D721Med (cell line): ENCODE results near the gene SRGAP2.
"Not testable (repeated sequence)": the region's sequence is repeated elsewhere in the genome, so short reads cannot be mapped to it uniquely, and the experiment has no call there.

ENCODE experiments used
- DNase-seq: peaks from one replicate; pipeline ENCODE4 v3.0.0; 2011; ENCODE audit warnings: low spot score; ENCODE audit not compliant: insufficient read length
- FAIRE-seq: peaks from 2 replicates; lab custom pipeline; 2011; peaks lifted over from hg19 to GRCh38; lab: Jason Lieb, UNC

Gene SRGAP2

DNA sequence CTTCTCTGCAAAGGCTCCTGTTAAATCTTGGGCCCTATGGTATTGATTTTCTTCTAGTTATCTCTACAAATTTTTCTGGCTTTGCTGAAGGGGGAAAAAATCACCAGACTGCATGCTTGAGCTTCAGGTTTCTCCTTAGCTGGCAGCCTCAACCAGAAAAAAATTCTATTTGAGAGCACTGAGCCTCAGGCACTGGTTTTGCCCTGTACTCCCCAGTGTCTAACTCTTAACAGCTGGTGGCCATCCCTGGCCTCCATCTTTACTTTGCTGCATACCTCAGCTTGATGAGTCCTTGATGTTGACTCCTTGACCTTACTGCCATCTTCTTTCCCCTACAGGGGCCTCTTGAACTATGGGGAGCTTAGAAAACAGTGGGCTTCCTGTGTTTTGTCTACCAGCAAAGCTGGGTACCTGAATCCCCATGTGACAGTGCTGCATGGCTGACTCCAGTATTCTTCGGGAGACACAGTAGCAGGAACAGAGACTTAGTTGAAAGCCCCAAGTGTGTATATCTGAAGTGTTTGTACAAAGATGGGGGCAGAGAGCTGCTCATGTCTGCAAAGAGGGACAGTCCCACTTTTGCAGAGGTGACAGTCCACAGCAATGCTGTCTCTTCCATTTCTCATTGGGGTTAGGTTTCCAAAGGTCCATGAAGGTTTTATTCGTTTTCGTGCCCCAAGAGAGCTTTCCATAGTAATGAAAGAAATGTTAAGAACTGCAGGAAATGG is 31.0 kb downstream of the SRGAP2 start:
- FAIRE-seq, DNase-seq: not testable (repeated sequence)

DNA sequence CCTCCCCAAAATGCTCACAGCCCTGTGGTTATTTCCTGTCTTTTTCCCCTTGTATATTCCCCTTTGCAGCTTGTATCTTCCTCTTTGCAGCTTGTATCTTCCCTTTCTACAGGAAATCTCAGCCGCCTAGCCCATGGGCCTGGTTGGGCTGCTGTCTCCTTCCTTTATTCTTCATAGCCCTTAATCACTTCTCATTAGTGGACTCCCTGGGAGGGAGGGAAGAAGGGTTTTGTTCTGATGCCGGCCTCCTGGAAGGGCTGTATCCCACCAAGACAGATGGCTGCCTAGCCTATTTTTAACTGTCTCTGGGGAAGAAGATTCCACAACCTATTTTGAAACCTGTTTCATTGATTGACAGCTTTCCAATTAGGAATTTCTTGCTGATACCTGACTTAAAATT is 31.8 kb downstream of the SRGAP2 start:
- DNase-seq, FAIRE-seq: not testable (repeated sequence)

DNA sequence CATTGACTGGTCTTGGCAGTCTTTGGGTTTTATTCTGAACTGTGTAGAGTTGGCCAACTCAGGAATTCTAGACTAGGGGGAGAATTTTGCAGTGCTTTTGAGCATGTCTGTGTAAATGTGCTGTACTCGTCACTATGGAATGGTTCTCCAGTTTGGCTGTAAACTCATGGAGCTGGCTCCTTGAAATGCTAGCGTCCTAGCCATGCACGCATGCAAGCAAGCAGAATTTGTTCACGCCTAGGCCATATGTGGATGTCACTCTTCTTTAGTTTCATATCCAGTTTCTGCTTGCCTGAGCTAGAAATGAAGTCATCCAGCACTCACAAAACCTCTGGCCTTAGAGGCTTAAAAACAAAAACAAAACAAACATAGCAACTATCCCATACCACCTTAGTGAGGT is 36.9 kb downstream of the SRGAP2 start:
- FAIRE-seq, DNase-seq: not testable (repeated sequence)

DNA sequence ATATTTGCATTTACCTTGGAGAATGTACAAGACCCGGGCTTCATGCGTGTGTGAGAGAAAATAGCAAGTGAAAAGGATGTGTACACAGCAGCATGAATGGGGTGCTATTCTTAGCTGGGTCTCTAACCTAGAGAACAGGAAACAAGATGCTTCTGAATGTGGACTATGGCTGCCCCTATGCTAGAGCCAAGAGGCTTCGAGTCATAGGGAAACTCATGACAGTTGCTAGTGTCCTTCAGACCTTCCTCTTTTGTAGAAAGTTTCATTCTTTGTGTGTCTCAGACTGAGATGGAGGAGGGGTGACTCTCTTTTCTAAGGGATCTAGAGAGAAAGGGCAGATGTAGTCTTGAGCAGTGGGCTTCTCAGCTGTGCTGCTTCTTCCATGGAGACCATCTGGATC is 40.0 kb downstream of the SRGAP2 start:
- FAIRE-seq, DNase-seq: not testable (repeated sequence)

DNA sequence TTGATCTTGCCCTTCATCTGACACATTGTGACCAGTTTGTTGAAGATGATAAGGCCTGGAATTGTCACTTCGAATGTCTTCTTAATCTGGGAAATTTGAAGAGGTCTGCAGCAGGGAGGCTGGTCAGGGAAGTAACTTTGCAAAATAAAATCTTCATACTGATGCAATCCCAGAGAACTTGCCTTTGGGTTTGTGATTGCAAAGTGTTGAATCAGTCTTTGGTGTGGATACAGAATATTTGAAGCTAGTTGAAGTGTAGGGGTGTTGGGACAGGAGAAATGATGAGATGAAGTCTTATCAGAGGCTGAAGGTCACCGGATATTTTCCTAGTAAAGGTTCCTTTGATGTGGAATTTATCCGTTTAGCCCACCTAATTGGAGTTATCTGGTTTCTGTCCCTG is 42.1 kb downstream of the SRGAP2 start:
- DNase-seq, FAIRE-seq: not testable (repeated sequence)

DNA sequence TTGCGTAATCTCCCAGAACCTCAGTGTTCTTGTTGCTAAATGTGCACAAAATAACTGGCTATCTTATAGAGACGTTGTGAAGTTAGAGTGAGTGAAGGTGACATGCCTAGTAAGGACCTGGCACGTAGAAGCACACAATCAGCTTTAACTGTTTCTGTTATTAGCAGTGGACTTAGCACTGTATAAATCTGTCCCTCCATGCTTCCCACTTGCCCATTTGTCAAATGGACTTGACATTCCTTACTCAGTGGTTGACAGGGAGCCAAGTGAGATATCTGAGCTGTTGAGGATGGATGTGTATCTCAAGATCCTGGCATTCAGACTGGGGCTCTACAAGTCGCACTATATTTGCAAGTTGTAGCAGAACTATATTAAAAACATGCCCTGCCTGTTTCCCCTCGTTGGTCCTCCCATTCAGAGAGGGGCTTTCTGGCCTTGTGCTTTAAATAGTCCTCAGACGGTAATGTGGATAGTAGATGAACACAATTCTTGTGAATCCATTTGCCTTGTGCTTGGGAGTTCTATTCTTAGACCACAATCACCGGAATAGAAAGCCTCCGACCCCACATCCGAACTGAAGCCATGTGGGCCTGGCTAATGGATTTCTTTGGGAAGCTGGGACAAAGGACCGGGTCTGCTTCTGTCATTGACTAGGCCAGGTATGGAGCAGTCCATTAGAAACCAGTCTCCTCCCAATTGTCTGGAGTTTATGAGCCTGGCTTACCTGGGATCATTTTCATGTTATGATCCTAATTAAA is 43.0 kb downstream of the SRGAP2 start:
- not testable (repeated sequence) for DNase-seq, FAIRE-seq

DNA sequence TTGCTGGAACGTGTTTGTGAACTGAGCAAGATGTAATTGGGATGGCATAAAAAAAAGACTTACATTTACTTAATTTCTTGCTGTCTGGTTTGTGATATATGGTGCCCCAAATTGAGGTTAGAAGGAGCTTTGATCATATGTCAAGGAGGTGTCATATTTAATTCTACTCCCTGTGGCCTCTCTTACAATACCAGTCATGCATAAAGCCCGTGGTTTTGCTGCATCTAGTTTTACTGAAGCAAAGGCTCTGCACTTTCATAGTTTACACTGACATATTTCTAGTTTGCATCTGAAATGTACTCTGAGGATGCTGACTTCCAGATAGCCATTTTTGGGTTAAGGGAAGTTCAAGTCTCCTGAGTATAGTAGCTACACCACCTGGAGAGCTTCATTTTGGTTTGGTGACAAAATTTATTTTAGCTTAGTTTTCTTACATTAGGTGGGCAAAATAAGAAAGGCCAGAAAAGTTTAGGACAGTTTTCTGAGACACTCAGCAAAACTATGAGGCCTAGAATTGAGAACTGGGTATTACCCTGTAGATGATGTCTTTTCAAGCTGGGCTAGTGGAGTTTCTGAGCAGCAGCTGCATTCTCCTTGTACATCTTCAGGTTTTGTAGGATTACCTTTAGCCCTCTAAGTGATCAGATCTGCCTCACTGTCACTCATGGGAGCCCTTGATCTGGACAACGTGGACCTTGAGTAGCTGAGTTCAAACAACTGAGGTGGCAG is 47.8 kb downstream of the SRGAP2 start:
- not testable (repeated sequence) for FAIRE-seq, DNase-seq

DNA sequence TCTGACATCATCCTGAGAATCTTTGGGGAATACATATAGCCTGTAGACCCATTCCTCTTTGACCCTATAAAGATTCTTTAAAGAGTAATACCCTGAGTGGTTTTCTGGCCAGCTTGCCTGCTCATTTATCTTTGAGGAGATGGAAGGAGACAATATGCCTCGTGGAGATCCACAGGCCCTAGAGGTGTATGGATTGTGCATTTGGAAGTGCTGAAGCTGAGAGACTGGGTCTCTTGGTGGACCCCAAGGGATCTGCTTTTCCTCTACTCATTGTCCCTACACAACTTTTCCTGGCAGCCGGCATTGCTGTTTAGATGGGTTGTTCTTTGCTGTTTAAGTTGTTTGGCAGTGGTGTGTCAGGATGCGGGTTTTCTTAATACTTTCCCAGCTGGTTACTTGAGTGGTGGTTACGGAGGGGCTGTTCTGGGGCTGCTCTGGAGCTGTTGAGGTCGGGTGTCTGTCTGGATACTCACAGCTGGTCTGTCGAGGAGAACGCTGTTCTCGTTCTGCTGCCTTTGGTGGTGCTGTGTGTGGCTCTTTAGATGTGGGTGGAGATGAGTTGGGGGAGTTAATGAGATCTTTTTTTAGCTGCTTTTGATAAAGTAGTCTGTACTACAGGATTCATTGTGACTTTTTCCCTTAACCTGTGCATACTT is 49.5 kb downstream of the SRGAP2 start:
- FAIRE-seq, DNase-seq: not testable (repeated sequence)
